Measurements from ENCODE around the gene ABCB9.

DNA sequence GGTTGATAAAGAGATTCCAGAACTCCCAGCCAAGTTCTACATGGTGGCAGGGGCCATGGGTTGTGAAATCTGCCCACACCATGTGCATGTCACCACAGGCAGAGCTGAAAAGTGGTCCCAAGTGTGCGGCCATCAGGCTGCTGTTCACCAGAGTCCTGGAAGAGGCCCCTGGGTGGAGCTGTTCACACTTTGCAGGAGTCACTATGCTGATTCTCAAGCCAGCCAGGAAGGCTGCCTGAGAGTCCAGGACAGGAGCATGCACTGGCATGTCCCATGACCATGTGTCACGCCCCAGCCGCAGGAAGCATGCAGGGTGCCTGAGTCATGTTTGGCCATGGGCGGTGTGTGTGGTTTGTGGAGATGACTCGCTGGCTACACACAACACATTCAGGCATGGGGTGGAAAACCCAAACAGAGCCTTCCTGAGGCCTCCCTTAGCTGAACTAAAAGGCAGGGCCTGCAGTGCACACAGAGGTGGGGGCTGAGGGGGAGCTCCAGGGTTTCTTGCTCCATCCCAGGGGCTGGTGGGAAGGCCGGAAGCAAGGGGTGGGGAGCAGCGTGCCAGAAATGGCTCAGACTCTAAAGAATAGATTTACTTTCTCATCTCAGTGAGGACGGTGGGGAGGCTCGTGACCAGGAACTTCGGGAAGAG, 19.4 kb downstream of the ABCB9 start:
- TF ChIP-seq POU2F2 (IDR thresholded peaks at IDR 0.05; ENCODE audit: low read depth, low read length) = peak; percentile 80; the same call in 1 of the 2 replicates
- TF ChIP-seq TAF1 (IDR thresholded peaks at IDR 0.05; ENCODE audit: low read depth, low read length) = no peak

All from GM12891 (cell line).